ENCODE data around the gene ZC3H10.

Gene ZC3H10

GRCh38 chr12:56082967-56083366 lies 35.1 kb upstream of the ZC3H10 start:
- DNase-seq (ENCODE audit: low spot score in 2 of 2) (no peak), ATAC-seq (replicated peaks; ENCODE audit: extremely low read depth, poor library complexity, severe bottlenecking) (no peak)
- H3K4me1 Mint-ChIP-seq, result peaks cover 13% of the 10 kb centered on the region
- no peaks in the 10 kb centered on the region for H3K9me3 Mint-ChIP-seq
- H3K4me3 Mint-ChIP-seq, result no peak overlapping the region
- H3K27ac Mint-ChIP-seq (ENCODE audit: low read depth), result no peak overlapping the region
- H3K27me3 Mint-ChIP-seq, result peaks cover 26% of the 10 kb centered on the region
- peaks cover 8% of the 10 kb centered on the region for H3K36me3 Mint-ChIP-seq (ENCODE audit: insufficient read depth)

- ATAC-seq (replicated peaks; ENCODE audit: extremely low read depth, poor library complexity, severe bottlenecking), result no peak
- Mint-ChIP-seq H3K4me1 (peaks cover 9% of the 10 kb centered on the region), H3K9me3 (no peaks in the 10 kb centered on the region), H3K36me3 (ENCODE audit: insufficient read depth) (peaks cover 4% of the 10 kb centered on the region), H3K4me3 (no peak overlapping the region), H3K27ac (ENCODE audit: low read depth) (no peak overlapping the region), H3K27me3 (peaks cover 26% of the 10 kb centered on the region)
- DNase-seq (ENCODE audit: low spot score in 2 of 2), result no peak
Observed at GRCh38 chr12:56084958-56085543, 33.0 kb upstream of the ZC3H10 start.

GRCh38 chr12:56086096-56086495 lies 32.0 kb upstream of the ZC3H10 start:
- peaks cover 22% of the 10 kb centered on the region for H3K27me3 Mint-ChIP-seq
- ATAC-seq (replicated peaks; ENCODE audit: extremely low read depth, poor library complexity, severe bottlenecking), result no peak
- peaks cover 2% of the 10 kb centered on the region for H3K36me3 Mint-ChIP-seq (ENCODE audit: insufficient read depth)
- peaks cover 1% of the 10 kb centered on the region for H3K4me1 Mint-ChIP-seq
- no peaks in the 10 kb centered on the region for H3K9me3 Mint-ChIP-seq
- H3K27ac Mint-ChIP-seq (ENCODE audit: low read depth), result no peak overlapping the region
- no peak for DNase-seq (ENCODE audit: low spot score in 2 of 2)
- no peak overlapping the region for H3K4me3 Mint-ChIP-seq

DNA sequence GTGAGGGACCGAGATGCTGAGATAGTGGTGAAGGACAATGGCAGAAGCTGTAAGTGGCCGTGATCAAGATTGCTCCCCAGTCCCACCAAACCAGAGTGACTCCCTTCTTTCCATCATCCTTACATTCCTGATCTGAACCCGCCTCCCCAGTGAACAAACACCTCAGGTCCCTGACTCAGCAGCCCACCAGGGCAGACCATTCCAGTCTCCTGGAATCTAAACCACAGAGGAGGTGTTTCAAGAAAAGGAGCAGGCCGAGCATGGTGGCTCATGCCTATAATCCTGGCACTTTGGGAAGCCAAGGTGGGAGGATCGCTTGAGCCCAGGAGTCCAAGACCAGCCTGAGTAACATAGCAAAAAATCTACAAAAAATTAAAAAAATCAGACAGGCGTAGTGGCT lies 31.5 kb upstream of the ZC3H10 start:
- ATAC-seq (replicated peaks; ENCODE audit: extremely low read depth, poor library complexity, severe bottlenecking) (no peak), DNase-seq (ENCODE audit: low spot score in 2 of 2) (no peak)
- H3K36me3 Mint-ChIP-seq (ENCODE audit: insufficient read depth), result peaks cover 2% of the 10 kb centered on the region
- H3K9me3 Mint-ChIP-seq, result no peaks in the 10 kb centered on the region
- peaks cover 17% of the 10 kb centered on the region for H3K27me3 Mint-ChIP-seq
- no peak overlapping the region for H3K4me3 Mint-ChIP-seq
- H3K27ac Mint-ChIP-seq (ENCODE audit: low read depth), result no peak overlapping the region
- no peaks in the 10 kb centered on the region for H3K4me1 Mint-ChIP-seq

GRCh38 chr12:56087220-56087619 lies 30.8 kb upstream of the ZC3H10 start:
- H3K4me3 Mint-ChIP-seq, result no peak overlapping the region
- no peak overlapping the region for H3K27ac Mint-ChIP-seq (ENCODE audit: low read depth)
- H3K36me3 Mint-ChIP-seq (ENCODE audit: insufficient read depth), result peaks cover 2% of the 10 kb centered on the region

GRCh38 chr12:56097738-56098137 lies 20.3 kb upstream of the ZC3H10 start:
- no peak for DNase-seq (ENCODE audit: low spot score in 2 of 2)
- Mint-ChIP-seq H3K4me1 (peaks cover 24% of the 10 kb centered on the region), H3K9me3 (no peaks in the 10 kb centered on the region), H3K27me3 (peaks cover 10% of the 10 kb centered on the region), H3K36me3 (ENCODE audit: insufficient read depth) (peaks cover 2% of the 10 kb centered on the region), H3K4me3 (no peak overlapping the region), H3K27ac (ENCODE audit: low read depth) (no peak overlapping the region)
- no peak for ATAC-seq (replicated peaks; ENCODE audit: extremely low read depth, poor library complexity, severe bottlenecking)

More at GRCh38 chr12:56087220-56087619, 30.8 kb upstream of the ZC3H10 start:
- peaks cover 11% of the 10 kb centered on the region for H3K27me3 Mint-ChIP-seq
- DNase-seq (ENCODE audit: low spot score in 2 of 2), result no peak
- H3K4me1 Mint-ChIP-seq, result no peaks in the 10 kb centered on the region
- ATAC-seq (replicated peaks; ENCODE audit: extremely low read depth, poor library complexity, severe bottlenecking), result no peak
- no peaks in the 10 kb centered on the region for H3K9me3 Mint-ChIP-seq

- Mint-ChIP-seq H3K4me1 (peaks cover 33% of the 10 kb centered on the region), H3K4me3 (no peak overlapping the region), H3K36me3 (ENCODE audit: insufficient read depth) (peaks cover 8% of the 10 kb centered on the region), H3K27ac (ENCODE audit: low read depth) (no peak overlapping the region), H3K9me3 (no peaks in the 10 kb centered on the region), H3K27me3 (peaks cover 2% of the 10 kb centered on the region)
- DNase-seq (ENCODE audit: low spot score in 2 of 2), result no peak
- ATAC-seq (replicated peaks; ENCODE audit: extremely low read depth, poor library complexity, severe bottlenecking), result no peak
Observed at GRCh38 chr12:56098592-56098991, 19.5 kb upstream of the ZC3H10 start.

DNA sequence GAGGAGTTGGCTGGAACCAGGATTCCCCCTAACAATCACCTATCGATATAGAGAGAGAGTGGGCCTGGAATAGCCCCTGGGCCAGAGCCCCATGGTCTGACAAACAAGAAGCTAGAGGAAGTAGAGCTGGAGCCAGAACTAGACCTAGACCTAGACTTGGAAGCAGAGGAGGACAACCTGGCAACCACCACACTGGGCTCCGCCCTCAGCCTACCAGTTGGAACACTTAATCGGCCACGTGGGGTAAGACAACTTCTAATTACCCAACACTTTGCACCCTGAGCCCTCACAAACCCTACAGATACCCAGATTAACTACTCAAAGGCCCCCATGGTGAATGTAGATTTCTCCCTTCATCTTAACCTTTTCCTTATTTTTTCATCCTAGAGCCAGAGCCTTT lies 18.3 kb upstream of the ZC3H10 start:
- no peak for ATAC-seq (replicated peaks; ENCODE audit: extremely low read depth, poor library complexity, severe bottlenecking)

GRCh38 chr12:56101045-56101444 lies 17.0 kb upstream of the ZC3H10 start:
- peaks cover 57% of the 10 kb centered on the region for H3K4me1 Mint-ChIP-seq
- peak overlapping the region; percentile 98 for H3K27ac Mint-ChIP-seq (ENCODE audit: low read depth)
- no peaks in the 10 kb centered on the region for H3K27me3 Mint-ChIP-seq
- peaks cover 17% of the 10 kb centered on the region for H3K36me3 Mint-ChIP-seq (ENCODE audit: insufficient read depth)
- DNase-seq (ENCODE audit: low spot score in 2 of 2) (no peak), ATAC-seq (replicated peaks; ENCODE audit: extremely low read depth, poor library complexity, severe bottlenecking) (no peak)
- H3K9me3 Mint-ChIP-seq, result no peaks in the 10 kb centered on the region
- no peak overlapping the region for H3K4me3 Mint-ChIP-seq

More for the DNA sequence above, 18.3 kb upstream of the ZC3H10 start:
- peak overlapping the region; percentile 25 for H3K27ac Mint-ChIP-seq (ENCODE audit: low read depth)
- DNase-seq (ENCODE audit: low spot score in 2 of 2), result no peak
- H3K4me1 Mint-ChIP-seq, result peaks cover 45% of the 10 kb centered on the region
- H3K36me3 Mint-ChIP-seq (ENCODE audit: insufficient read depth), result peaks cover 14% of the 10 kb centered on the region
- no peaks in the 10 kb centered on the region for H3K27me3 Mint-ChIP-seq
- no peaks in the 10 kb centered on the region for H3K9me3 Mint-ChIP-seq
- no peak overlapping the region for H3K4me3 Mint-ChIP-seq

GRCh38 chr12:56102683-56103065 lies 15.4 kb upstream of the ZC3H10 start:
- ATAC-seq (replicated peaks; ENCODE audit: extremely low read depth, poor library complexity, severe bottlenecking) (no peak), DNase-seq (ENCODE audit: low spot score in 2 of 2) (no peak)
- Mint-ChIP-seq H3K36me3 (ENCODE audit: insufficient read depth) (peaks cover 31% of the 10 kb centered on the region), H3K27me3 (no peaks in the 10 kb centered on the region), H3K9me3 (no peaks in the 10 kb centered on the region), H3K27ac (ENCODE audit: low read depth) (peak overlapping the region; percentile 98), H3K4me3 (peak overlapping the region; percentile 99), H3K4me1 (peaks cover 65% of the 10 kb centered on the region)

GRCh38 chr12:56103066-56103711 lies 14.9 kb upstream of the ZC3H10 start:
- no peaks in the 10 kb centered on the region for H3K9me3 Mint-ChIP-seq
- ATAC-seq (replicated peaks; ENCODE audit: extremely low read depth, poor library complexity, severe bottlenecking), result peak; percentile 48
- peaks cover 36% of the 10 kb centered on the region for H3K36me3 Mint-ChIP-seq (ENCODE audit: insufficient read depth)
- peak overlapping the region; percentile 98 for H3K27ac Mint-ChIP-seq (ENCODE audit: low read depth)
- DNase-seq (ENCODE audit: low spot score in 2 of 2), result peak in 1 of 2 donors; percentile 25
- H3K4me3 Mint-ChIP-seq, result peak overlapping the region; percentile 99
- H3K27me3 Mint-ChIP-seq, result no peaks in the 10 kb centered on the region
- peaks cover 65% of the 10 kb centered on the region for H3K4me1 Mint-ChIP-seq

DNA sequence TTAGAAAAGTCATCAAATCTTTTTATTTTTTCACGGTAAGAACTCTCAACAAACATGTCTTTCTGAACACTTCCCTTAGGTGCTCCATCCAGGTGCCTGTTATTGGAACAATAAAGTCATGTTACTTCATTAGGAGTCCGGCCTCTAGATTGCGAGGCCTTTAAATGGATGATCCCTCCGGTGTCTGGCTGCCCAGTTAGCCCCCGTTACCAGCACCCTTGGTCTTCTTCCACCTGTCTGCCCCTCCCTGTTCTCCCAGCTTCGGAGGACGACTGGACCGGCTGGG lies 14.3 kb upstream of the ZC3H10 start:
- Mint-ChIP-seq H3K27me3 (no peaks in the 10 kb centered on the region), H3K27ac (ENCODE audit: low read depth) (peak overlapping the region; percentile 98), H3K4me3 (peak overlapping the region; percentile 99), H3K9me3 (no peaks in the 10 kb centered on the region), H3K4me1 (peaks cover 65% of the 10 kb centered on the region), H3K36me3 (ENCODE audit: insufficient read depth) (peaks cover 40% of the 10 kb centered on the region)
- DNase-seq (ENCODE audit: low spot score in 2 of 2) (no peak), ATAC-seq (replicated peaks; ENCODE audit: extremely low read depth, poor library complexity, severe bottlenecking) (peak; percentile 8)

GRCh38 chr12:56104109-56104814 lies 13.8 kb upstream of the ZC3H10 start, which contains the start of gene PA2G4:
Gene PA2G4, plus strand, starts transcription at chr12:56104559. Its CDS starts 179 bp downstream, at chr12:56104738.
- Mint-ChIP-seq H3K4me3 (peak within 1 kb of the TSS; percentile 99), H3K9me3 (no peaks in the 10 kb centered on the region), H3K4me1 (peaks cover 65% of the 10 kb centered on the region), H3K27ac (ENCODE audit: low read depth) (peak within 1 kb of the TSS; percentile 98), H3K36me3 (ENCODE audit: insufficient read depth) (peaks cover 41% of the 10 kb centered on the region), H3K27me3 (no peaks in the 10 kb centered on the region)
- peak; percentile 85 for ATAC-seq (replicated peaks; ENCODE audit: extremely low read depth, poor library complexity, severe bottlenecking)
- peak; percentile 90 to 92 for DNase-seq (ENCODE audit: low spot score in 2 of 2)

All from central memory CD8-positive, alpha-beta T cell (primary cell).